ENCODE data around the gene IGSF9B.

The IGSF9B gene

DNA sequence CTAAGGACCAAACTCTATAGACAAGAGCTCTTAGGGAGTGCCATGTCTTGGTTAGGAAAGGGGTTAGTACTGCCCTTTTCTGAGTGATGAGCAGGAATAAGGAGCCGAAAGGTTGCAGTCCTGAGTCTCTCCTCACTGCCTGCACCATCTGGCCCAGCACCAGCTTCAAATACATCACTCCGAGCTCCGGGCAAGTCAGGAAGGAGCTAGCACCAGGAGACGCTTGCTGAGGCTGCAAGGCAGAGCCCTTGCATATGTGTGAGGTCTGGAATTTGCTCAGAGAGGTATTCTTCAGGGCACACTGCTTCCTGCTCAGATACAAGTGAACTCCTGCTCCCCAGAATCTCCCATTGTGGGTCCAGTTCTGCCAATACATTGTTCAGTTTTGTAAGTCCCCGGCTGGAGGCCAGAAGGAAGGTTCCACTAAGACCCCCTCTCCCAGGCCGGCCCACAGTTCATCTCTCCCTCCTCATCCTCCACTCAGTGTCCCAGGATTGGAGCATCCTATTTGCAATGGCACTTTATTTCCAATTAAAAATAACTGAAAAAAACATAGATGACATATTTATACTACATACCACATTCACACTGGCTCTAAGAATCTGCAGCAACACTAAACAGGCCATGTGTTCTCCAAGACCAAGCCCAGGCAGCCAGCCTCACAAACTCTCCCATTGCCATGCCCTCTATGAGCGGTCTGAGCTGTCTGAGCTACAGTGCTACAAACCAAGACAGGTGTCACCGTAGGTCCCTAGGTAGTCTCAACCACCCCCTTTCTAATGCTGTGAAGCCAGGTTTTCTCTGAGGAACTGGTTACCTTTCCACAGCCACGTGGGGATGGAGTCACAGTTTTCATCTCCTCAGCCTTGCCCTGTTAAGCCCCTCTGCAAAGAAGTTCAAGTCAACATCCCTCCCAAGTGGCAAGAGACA is 56.3 kb downstream of the IGSF9B start:
- DNase-seq (ENCODE audit: low read depth in 2 of 2), result no peak

DNA sequence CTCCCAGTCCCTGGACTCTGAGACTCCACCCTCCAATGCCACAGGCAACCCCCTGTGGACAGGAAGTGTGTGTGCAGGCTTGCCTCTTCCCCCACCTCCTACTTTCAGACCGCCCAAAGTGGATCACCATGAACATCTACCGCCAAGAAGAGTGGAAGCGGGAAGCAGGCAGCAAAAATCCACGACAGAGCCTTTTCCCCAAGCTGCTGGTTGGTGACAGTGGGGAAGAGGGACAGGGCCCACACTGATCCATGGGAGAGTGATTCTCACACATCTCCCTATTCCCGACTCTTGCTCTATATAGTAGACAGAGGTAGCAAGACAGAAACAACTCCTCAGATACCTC is 58.0 kb downstream of the IGSF9B start:
- no peak for DNase-seq (ENCODE audit: low read depth in 2 of 2)

DNA sequence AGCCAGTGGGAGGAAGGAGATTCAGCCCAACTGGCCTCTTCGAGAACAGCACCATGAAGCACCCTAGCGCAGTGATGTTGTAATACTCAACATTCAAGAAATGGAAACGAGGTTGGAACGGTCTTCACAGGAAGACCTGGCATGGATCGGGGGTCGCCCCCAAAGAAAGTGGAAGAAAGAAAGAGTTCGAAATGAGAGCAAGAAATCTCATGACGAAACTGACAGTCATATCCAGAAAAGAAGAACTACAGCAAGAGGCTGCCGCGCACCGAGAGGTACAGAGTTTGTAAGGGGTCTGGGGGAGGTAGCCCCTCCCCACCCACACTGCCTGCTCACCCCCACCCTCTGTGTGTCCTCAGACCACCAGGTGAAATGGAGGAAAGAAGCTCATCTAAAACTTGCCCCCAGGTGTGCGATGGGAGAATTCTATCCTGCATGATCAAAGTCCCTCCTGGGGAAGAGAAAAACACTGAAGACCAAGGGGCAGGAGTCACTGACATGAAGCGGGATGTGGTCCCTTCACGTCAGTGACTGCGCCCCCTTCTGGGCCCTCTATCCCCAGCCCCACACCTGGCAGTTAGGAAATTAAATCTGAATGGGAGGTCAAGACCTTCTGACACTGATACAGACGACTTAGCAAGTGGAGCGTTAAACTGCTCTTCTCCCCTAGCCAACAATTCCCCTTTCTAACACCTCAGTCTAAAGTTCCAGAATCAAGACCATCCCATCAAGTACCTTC is 58.6 kb downstream of the IGSF9B start:
- no peak for DNase-seq (ENCODE audit: low read depth in 2 of 2)

DNA sequence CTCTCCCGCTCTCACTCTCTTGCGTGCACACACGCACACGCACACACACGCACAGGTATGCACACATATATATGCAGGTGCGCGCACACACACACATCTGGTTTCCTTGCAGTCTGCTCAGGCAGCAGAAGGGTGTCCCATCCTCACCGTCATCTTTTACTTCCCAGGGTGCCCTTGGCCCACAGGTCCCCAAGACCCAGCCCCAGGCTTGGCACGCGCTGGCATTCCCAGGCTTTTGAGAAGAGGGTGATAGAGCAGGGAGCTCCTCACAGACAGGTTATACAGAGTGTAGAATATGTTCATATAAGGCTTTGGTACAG is 59.5 kb downstream of the IGSF9B start:
- DNase-seq (ENCODE audit: low read depth in 2 of 2), result no peak

DNA sequence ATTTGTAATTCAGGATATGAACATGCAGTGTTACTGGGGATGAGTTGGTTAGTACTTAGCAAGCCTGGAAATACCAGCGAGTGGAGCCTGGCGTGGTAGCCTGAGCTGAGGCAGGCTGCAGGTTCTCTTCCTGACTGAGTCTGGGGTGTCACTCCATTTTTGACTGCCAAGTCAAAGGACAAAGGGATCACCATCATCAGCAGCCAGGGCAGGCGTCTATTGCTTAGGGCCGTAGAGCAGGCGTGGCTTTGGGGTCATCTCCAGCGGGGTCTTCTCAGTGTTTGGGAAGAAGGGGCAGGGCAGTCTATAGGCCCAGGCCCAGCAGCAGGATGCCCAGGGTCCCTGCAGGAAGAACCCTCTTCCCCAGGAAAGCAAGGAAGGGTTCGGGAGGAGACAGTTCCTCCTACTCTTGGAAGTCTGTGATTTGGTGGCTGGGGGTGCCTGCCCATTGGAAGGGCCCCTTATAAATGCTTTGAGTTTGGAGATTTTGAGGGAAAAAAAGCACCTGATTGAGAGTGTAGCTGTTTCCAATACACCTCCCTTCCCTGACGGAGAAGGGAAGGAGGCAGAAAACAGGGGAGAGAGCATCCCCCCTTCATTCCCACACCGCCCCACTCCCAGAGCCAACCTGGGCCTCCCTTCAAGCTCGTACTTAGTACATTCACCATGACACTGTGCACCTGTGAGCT is 60.0 kb downstream of the IGSF9B start:
- no peak for DNase-seq (ENCODE audit: low read depth in 2 of 2)

DNA sequence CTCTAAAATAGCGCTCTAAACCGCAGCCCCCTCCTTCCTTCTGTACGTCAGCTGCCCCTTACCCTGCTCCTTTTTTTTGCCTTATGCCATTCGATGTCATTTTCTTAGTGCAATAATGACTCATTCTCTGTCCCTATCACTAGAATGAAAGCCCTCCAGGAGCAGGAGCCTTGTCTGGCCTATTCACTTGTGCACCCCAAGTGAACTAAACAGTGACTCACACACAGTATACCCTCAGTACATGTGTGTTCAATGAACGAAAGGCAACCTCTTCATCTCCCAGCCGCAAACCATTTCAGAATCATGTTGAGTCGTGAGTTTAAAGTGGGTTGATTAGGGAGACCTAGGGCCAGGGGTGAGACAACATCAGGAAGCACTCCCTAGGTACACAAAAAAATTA is 60.7 kb downstream of the IGSF9B start:
- no peak for DNase-seq (ENCODE audit: low read depth in 2 of 2)

DNA sequence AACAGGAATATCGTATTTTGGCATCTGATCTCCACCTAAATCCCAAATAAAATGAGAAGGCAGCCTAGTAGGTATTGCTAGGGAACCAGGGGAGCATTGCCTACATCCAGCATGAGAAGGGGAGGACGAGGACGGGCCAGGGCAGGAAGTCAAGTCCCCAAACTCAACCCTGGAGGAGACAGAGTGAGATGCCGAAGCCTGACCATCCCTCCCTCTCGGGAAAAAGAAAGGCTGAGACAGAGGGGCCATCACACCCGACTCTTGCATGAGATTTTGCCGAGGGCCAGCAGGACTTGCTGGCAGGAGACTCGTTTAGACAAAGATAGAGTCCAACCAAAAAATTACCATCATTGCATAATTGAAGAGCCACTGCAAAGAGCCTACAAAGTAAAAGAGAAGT is 61.2 kb downstream of the IGSF9B start:
- DNase-seq (ENCODE audit: low read depth in 2 of 2), result no peak

DNA sequence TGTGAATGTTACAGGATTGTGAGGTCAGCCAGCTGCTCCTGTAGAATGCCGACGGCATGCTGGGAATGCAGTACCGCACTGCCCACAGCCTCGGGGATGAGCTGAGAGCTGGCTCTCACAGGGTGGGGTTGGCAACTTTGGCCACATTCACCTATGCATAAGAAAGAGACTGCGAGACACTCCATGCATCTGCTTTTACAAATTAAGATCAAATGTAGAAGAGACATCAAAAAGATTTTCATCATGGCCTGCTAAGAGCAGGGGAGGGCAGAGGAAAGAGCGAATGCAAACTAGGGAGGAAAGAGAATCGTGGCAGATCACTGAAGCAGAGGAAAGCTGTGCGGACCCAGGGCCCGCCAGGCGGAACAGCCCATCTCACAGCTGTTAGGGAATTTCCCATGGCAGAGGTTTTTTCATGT is 61.7 kb downstream of the IGSF9B start:
- no peak for DNase-seq (ENCODE audit: low read depth in 2 of 2)

DNA sequence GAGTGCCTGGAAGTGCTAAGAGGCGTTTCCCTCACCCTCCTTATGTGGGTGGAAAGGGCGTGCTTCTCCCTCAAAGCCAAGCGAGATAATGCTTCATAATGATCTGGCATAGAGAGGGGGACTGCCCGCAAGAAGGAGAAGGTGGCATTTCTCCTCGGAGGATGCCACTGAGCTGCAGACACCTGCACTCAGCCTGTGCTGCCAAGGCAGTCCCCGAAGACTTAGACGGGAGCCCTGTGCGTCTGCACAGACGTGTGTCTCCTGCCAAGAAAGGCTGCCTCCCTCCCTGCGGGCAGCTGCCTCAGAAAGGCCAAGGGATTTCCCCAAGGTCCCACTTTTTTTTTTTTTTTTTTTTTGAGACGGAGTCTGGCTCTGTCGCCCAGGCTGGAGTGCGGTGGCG is 63.4 kb downstream of the IGSF9B start:
- no peak for DNase-seq (ENCODE audit: low read depth in 2 of 2)

DNA sequence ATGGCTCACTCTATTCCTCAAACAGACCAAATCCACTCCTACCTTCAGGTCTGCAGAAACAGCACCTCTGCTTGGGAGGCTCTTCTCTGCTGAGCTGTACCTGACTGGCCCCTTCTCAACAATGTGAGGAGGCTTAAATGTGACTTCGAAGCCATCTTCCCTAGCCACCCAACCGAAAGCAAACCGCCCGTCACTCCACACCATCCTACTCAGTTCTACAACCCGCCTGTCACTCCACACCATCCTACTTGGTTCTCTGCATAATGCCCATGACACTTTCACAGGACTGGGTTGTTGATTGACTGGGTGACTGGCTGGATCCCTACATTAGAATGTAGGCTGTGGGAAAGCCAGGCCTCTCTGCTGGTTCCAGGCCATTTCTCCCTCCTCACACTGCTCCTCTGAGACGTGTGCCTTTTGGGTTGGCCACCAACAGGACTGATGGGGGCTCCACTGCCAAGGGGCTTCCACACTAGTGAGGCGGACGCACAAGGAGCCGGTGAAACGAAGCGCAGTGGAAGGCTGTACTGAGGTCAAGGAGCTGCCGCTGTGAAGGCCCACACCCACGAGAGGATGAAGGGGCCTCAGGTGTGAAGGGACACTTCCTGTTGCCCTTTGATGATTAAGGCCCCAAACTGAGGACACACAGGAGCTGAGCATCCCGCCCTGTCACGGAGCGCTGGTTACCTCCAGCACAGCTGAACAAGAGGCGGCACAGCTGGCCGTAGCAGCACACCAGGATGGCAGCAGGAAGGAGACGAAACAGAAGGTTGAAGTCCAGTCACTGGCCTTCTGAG is 64.0 kb downstream of the IGSF9B start:
- DNase-seq (ENCODE audit: low read depth in 2 of 2), result no peak

DNA sequence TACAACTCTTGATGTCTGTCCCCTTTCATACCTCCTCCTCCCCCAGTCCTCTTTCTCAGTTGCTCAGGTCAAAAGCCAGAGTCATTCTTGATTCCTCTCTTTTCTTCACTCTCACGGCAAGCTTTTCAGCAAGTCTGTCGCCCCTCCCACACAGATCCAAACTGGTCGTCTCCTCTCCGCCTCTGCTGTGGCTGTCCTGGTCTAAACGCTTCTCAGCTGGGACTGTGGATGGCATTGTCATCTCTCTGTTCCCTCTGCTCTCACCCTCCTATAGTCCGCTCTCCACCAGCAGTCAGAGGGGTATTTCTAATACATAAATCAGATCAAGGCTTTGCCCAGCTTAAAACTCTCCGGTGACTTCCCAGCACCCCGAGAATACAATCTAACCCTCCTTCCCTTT is 64.6 kb downstream of the IGSF9B start:
- DNase-seq (ENCODE audit: low read depth in 2 of 2), result no peak

DNA sequence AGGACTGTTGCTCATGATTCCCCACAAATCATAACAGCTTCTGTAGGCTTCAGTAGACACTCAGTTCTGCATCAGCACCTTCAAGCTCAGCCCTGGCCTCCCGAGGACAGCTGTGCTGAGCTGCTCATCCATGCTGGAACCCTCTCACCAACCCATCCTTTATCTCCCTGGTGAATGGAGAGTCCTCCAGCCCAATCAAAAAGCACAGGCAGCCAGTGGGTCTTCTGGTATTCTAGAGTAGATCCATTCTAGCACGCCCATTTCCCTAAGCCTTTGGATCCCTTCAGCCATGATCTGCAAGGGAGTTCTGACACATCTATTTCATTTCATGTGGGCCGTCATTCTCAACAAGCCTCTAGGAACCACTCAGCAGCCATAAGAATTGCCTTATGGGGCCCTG is 66.9 kb downstream of the IGSF9B start:
- DNase-seq (ENCODE audit: low read depth in 2 of 2), result no peak

DNA sequence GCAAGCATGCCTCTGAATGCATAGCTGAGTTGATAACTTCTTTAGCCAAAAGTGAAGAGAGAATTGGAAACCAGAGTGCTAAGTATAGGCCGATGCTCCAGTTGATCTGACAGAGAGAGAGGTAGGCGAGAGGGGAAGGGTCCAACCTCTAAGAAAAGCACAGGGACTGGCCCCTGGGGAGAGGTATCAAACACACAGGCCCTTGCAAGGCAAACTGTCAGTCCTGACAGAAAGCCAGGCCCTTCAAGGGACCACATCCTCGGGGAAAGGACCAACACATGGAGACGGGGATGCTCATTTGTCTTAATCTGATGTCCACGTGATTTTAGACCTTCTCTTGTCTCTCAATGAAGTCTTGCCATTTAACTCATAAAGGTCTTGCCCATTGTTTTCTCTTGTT is 67.6 kb downstream of the IGSF9B start:
- DNase-seq (ENCODE audit: low read depth in 2 of 2), result no peak

DNA sequence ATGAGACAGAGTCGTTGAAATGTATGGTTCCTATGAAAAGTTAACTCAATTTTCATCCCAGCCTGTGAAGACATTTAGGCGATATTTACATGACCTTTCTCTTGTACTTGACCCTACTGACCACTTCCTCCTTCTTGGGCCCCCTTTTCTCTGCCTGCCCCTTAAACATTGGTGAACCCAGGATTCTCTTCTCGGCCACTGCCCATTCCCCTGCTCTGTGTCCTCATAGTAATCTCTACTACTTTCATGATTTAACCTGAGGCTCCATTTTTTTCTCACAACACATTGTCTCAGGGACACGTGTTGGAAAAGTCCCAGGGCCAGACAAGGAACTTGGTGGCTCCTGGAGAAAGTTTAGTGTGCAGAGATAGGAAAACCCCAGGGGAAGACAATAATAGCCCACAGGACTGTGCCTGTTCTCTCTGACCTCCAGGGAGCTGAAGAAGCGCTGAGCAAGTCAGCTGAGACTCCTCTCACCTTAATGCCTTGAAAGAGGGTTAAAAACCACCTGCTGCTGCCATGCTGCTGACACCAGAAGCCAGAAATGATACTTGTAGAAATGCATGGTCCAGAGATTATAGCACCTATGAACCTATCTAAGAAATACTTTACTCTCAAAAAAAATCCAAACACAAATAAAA is 69.0 kb downstream of the IGSF9B start:
- DNase-seq (ENCODE audit: low read depth in 2 of 2), result no peak

DNA sequence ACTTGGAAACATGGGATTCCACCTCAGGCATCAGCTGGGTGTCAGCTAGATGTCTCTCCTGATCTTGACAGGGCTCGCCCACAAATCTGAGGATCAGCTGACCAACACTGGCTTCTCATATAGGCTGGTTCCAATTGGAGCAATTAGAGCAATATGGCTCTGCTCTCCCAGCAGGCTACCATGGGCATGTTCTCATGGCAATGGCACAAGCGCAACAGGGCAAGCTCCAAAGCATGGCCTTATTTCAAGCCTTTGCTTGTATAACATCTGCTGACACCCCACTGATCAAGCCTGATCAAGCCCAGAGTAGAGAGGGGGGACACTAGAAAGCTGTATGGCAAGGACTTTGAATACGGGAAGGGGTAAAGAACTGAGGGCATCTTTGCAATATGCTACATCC is 70.7 kb downstream of the IGSF9B start:
- no peak for DNase-seq (ENCODE audit: low read depth in 2 of 2)

DNA sequence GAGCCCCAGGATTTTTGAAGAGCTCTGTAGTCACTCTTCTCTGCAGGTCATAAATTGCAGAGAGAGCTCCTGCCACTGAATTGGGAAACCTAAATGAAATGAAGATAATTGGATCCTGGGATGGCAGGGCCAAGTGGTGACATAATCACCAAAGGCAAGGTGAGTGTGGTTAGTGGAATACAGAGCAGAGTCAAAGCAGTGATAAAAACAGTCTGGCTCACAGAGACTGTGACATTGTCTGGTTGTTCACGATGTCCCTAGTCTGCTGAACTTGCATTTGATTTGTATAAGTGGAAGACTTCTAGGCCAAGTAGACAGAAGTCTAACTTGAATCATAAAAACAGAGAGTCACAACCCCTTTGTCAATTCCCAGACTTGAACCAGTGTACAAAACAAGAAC is 84.6 kb downstream of the IGSF9B start:
- DNase-seq (ENCODE audit: low read depth in 2 of 2), result no peak

DNA sequence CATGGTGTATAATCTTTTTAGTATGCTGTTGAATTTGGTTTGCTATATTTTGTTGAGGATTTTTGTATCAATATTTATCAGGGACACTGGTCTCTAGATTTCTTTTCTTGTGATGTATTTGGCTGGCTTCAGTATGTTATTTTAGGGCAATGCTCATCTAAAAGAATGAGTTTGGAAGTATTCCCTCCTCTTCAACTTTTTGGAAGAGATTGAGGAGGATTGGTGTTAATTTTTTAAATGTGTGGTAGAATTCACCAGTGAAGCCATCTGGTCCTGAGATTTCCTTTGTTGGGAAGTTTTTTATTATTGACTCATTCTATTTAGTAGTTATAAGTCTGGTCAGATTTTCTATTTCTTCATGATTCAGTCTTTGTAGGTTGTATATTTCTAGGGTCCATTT is 89.3 kb downstream of the IGSF9B start:
- no peak for DNase-seq (ENCODE audit: low read depth in 2 of 2)

DNA sequence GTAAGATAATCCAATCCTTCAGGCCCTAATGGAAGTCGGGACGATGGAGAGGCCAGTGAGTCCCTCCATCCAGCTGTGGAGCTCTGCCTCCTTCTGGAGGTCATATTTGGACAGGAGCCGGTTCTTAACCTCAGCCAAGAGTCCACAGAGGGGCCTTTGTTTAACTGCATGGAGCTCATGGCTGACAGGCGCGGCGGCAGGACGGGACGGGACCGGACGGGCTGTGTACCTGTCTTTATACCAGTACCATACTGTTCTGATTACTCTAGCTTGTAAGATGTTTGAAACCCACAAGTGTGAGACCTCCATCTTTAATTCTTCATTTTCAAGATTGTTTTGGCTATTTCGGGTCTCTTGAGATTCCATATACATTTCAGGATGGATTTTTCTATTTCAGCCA is 91.3 kb downstream of the IGSF9B start:
- no peak for DNase-seq (ENCODE audit: low read depth in 2 of 2)

DNA sequence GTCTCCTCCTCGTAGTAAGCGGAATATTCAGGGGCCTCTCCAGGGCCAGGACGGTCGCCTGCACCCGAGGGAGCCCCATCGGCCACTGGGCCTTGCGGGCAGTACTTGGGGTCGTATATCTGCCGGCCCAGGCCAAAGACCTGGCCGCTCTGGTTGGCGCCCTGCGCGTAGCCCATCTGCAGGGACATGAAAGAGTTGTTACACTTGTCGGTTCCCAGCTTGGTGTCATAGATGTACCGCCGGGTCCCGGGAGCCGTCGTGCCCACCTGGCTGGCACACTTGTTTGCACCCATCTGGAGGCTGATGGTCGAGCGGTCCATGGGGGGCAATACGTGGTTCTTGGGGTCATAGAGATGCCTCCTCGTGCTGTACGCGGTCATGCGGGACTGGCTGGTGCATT is 92.0 kb downstream of the IGSF9B start:
- DNase-seq (ENCODE audit: low read depth in 2 of 2), result no peak

DNA sequence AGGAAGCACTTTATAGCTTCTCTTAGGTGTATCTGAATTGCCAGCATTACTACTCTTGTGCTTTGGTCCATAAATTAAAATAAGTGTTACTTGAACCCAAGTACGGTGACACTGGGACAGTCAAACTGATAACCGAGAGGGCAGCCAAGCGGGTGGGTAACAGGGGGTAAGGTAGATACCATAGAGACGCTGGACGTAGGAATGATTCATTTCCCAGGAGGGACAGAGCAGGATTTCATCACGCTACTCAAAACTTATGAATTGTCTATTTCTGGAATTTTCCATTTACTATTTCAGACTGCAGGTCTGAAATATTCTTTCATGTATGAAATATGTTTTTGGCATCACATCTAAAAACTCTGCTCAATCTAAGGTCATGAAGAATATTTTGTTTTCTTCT is 96.6 kb downstream of the IGSF9B start:
- no peak for DNase-seq (ENCODE audit: low read depth in 2 of 2)

All from stimulated activated CD4-positive, alpha-beta T cell treated with anti-CD3 and anti-CD28 coated beads, Interleukin-4, amount 100 ng/mL, for 48 hours (primary cell).